ENCODE data around the gene CDK19.

- no peak for TF ChIP-seq CTCF (IDR thresholded peaks at IDR 0.05)
- TF ChIP-seq POLR2A (IDR thresholded peaks at IDR 0.05): no peak
- TF ChIP-seq POLR2AphosphoS5 (IDR thresholded peaks at IDR 0.05): no peak
- TF ChIP-seq EP300 (IDR thresholded peaks at IDR 0.05): no peak
Measured at GRCh38 chr6:110592765-110593164, 222.5 kb downstream of the CDK19 start.
